Colonic mucosa (tissue), 4 donors: ENCODE measurements around the gene CUTC. TPM values are rescaled to one million over a fixed set of nuclear protein-coding genes. Genes with fewer than 3 reads are reported as not detected.

Experiments used
- DNase-seq: peaks from one replicate; pipeline ENCODE4 v3.0.0-alpha.2; 2020
- H3K27ac ChIP-seq: fragments of 200-600 bp; one replicate; pipeline ENCODE4 v1.8.0; 2021
- H3K27me3 ChIP-seq: fragments of 200-600 bp; one replicate; pipeline ENCODE4 v1.8.0; 2021
- H3K36me3 ChIP-seq: fragments of 200-600 bp; one replicate; pipeline ENCODE4 v1.8.0; 2021
- H3K4me1 ChIP-seq: fragments of 200-600 bp; one replicate; pipeline ENCODE4 v1.8.0; 2021; ENCODE audit warnings: mild to moderate bottlenecking
- H3K4me3 ChIP-seq: fragments of 200-600 bp; one replicate; pipeline ENCODE4 v1.8.0; 2021
- H3K9ac ChIP-seq, 2 donors: one replicate each; pipeline ENCODE4 v1.7.0; 2013; ENCODE audit warnings: control low read depth in 2 of 2, low read depth in 2 of 2, low read length in 2 of 2
- H3K9me3 ChIP-seq: fragments of 200-600 bp; one replicate; pipeline ENCODE4 v1.8.0; 2021
- intact Hi-C: fragments of 100-400 bp; cut with DNase I; formaldehyde crosslinking; loops from one replicate; pipeline ENCODE4 v1.14.1; 2022
- total RNA-seq, 2 donors: library from RNA; stranded (reverse); fragmentation: NEBNext Ultra II Directional in 1 of 2; extraction: Animal tissue kit (Norgen Biotek cat#: 25700) in 1 of 2; gene quantifications; one replicate each; pipeline ENCODE4 v1.2.1, GENCODE V29; 2021
- TF ChIP-seq, protein P1 (sequence below): fragments of 200-600 bp; IDR thresholded peaks from one replicate; pipeline ENCODE4 v1.8.0; 2022; ENCODE audit warnings: antibody characterized with exemption, mild to moderate bottlenecking
- donor health status: healthy.
- donor health status: DM: no; HTN: no; CAD: no.
- donor health status: DM: no; HTN: no; CAD: no.

The CUTC gene
- total RNA-seq, 2 donors from 2014 or later: 11.2 to 15.6 TPM

DNA sequence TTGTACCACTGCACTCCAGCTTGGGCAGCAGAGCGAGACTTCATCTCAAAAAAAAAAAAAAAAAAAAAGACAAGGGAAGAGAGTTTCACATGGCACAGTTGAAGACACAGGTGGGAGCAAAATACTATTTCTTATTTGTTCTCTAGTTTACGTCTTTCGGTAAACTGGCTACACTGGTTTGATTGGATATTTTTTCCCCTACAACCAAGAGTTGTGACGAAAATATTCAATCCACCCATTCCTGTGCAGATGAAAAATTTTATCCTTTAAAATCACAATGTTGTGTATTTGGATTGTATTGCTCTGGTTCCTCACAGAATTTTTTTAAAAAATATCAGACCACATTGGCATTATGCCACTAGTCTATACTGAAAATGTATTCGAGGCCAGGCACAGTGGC, 35.9 kb downstream of the CUTC start:
- no peak for DNase-seq
- no peaks in the 10 kb centered on the region for H3K27me3 ChIP-seq
- TF ChIP-seq, protein P1, sequence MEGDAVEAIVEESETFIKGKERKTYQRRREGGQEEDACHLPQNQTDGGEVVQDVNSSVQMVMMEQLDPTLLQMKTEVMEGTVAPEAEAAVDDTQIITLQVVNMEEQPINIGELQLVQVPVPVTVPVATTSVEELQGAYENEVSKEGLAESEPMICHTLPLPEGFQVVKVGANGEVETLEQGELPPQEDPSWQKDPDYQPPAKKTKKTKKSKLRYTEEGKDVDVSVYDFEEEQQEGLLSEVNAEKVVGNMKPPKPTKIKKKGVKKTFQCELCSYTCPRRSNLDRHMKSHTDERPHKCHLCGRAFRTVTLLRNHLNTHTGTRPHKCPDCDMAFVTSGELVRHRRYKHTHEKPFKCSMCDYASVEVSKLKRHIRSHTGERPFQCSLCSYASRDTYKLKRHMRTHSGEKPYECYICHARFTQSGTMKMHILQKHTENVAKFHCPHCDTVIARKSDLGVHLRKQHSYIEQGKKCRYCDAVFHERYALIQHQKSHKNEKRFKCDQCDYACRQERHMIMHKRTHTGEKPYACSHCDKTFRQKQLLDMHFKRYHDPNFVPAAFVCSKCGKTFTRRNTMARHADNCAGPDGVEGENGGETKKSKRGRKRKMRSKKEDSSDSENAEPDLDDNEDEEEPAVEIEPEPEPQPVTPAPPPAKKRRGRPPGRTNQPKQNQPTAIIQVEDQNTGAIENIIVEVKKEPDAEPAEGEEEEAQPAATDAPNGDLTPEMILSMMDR: no peak
- H3K36me3 ChIP-seq: no peaks in the 10 kb centered on the region
- H3K9ac ChIP-seq: no peak overlapping the region
- intact Hi-C loops: no loop called here
- H3K4me1 ChIP-seq: no peaks in the 10 kb centered on the region
- H3K27ac ChIP-seq: no peak overlapping the region
- no peaks in the 10 kb centered on the region for H3K9me3 ChIP-seq
- H3K4me3 ChIP-seq: no peak overlapping the region

DNA sequence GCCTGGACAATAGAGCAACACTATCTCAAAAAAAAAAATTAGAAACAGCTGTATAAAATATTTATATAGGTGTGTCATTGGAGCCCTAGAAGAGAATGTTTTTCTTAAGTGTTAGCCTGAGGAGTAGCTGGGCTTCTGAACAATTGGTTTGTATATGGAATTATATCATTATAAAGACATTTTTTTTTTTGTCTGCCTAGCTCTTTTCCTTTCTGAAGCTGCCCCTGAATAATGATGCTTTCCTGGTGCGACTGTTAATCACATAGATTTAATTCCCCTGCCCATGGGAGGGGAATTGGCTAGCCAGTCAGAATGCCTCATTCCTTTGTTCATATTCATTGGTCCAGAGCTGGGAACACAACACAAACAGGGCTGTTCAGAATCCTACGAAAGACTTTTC, 36.5 kb downstream of the CUTC start:
- Histone ChIP-seq H3K4me3 (no peak overlapping the region), H3K36me3 (no peaks in the 10 kb centered on the region), H3K9me3 (no peaks in the 10 kb centered on the region), H3K27ac (no peak overlapping the region), H3K9ac (no peak overlapping the region), H3K4me1 (no peaks in the 10 kb centered on the region), H3K27me3 (no peaks in the 10 kb centered on the region)
- intact Hi-C loops: no loop called here
- DNase-seq: no peak
- TF ChIP-seq, protein P1: no peak

DNA sequence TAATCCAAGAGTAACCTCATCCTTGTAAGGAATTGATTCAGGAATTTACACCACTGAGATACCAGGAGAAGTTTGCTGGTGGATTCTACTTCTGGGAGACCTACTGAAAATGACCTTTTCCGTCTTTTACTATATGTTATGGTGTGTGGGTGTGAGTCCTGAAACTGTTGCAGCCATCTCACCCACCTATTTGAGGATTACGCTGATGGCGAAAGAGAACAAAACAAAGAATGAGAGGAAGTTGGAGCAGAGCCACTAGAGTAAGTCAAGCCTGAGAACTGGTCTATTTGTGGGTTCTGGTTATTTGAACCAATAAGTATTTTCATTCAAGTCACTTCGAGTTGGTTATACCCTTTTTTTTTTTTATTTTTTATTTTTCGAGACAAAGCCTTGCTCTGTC, 37.7 kb downstream of the CUTC start:
- Histone ChIP-seq H3K36me3 (no peaks in the 10 kb centered on the region), H3K27me3 (no peaks in the 10 kb centered on the region), H3K4me1 (no peaks in the 10 kb centered on the region), H3K27ac (no peak overlapping the region), H3K9me3 (no peaks in the 10 kb centered on the region), H3K9ac (no peak overlapping the region), H3K4me3 (no peak overlapping the region)
- no peak for DNase-seq
- TF ChIP-seq, protein P1: no peak
- intact Hi-C loops: no loop called here

DNA sequence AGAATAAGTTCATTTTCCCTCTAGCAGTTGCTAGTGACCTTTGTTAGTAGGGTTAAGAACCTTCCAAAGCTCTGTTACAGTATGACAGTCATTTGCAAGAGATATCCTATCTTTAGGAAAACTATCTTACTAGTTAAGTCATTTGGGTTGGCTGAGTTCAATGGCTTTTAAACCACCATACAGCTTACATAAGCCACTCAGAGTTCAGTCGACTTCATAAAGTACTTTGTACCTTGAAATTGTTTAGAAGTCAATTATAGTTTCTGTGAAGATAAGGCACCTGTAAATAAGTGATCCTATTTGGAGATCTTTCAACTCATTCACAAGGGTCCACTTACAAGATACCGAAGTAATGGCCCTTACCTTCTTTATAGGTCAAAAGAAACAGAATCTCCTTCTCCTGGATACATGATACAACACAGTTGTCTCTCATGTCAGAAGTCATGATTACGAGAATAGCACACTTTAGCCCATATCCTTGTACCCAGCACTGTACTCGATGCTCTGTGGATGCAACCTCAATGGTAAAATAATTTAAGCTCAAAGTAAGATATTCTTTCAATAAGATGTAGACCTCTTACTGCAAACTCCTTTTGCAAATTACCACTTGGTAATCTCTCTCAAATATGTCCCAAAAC, 38.5 kb downstream of the CUTC start:
- Histone ChIP-seq H3K9me3 (no peaks in the 10 kb centered on the region), H3K27ac (no peak overlapping the region), H3K36me3 (no peaks in the 10 kb centered on the region), H3K27me3 (no peaks in the 10 kb centered on the region), H3K9ac (no peak overlapping the region), H3K4me3 (no peak overlapping the region), H3K4me1 (no peaks in the 10 kb centered on the region)
- TF ChIP-seq, protein P1: no peak
- no peak for DNase-seq
- intact Hi-C loops: no loop called here

DNA sequence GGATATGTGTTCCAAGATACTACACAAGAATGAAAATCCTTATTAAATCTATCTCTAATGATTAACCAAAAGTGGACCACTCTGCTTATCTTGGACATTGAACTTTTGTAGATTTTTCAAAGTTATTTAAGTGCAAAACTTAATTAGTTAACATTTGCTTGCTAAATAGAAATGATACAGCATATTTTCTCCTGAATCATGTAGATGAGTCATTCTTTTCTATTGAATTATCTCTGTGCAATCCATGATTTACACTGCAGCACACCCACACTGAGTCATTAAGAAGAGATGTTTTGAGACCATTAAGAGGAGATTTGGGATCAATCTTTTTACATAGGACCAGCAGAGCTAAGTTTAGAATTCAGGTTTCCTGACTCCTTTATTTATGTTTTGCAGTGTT, 43.8 kb downstream of the CUTC start:
- Histone ChIP-seq H3K36me3 (no peaks in the 10 kb centered on the region), H3K27me3 (no peaks in the 10 kb centered on the region), H3K4me3 (no peak overlapping the region), H3K27ac (no peak overlapping the region), H3K9ac (no peak overlapping the region), H3K9me3 (no peaks in the 10 kb centered on the region), H3K4me1 (no peaks in the 10 kb centered on the region)
- intact Hi-C loops: no loop called here
- DNase-seq: no peak
- TF ChIP-seq, protein P1: no peak
